IPS-NIHi7 (cell line): ENCODE results near the gene PPP6C.
"Not testable (repeated sequence)": the region's sequence is repeated elsewhere in the genome, so short reads cannot be mapped to it uniquely, and the experiment has no call there.

ENCODE experiments used
- DNase-seq: peaks from one replicate; pipeline ENCODE4 v3.0.0; 2012; ENCODE audit warnings: mixed read lengths; ENCODE audit errors: extremely low spot score

Gene PPP6C

GRCh38 chr9:125189361-125190289, at the start of gene PPP6C:
Gene PPP6C (minus strand): TSS chr9:125189803. CDS start chr9:125189718, 85 bp downstream.
- DNase-seq = peak; percentile 98

GRCh38 chr9:125238915-125239446, 49.4 kb upstream of the PPP6C start:
- DNase-seq = no peak

GRCh38 chr9:125238127-125238914, 48.7 kb upstream of the PPP6C start:
- no peak for DNase-seq

- DNase-seq = not testable (repeated sequence)
Observed at GRCh38 chr9:125236520-125237159, 47.0 kb upstream of the PPP6C start.

GRCh38 chr9:125235804-125236519, 46.4 kb upstream of the PPP6C start:
- no peak for DNase-seq

GRCh38 chr9:125234099-125234498, 44.5 kb upstream of the PPP6C start:
- DNase-seq = not testable (repeated sequence)

GRCh38 chr9:125233678-125234077, 44.1 kb upstream of the PPP6C start:
- no peak for DNase-seq

GRCh38 chr9:125227761-125228160, 38.2 kb upstream of the PPP6C start:
- DNase-seq = no peak

- not testable (repeated sequence) for DNase-seq
Observed at GRCh38 chr9:125224858-125225257, 35.3 kb upstream of the PPP6C start.

- DNase-seq = no peak
Observed at GRCh38 chr9:125218621-125219020, 29.0 kb upstream of the PPP6C start.

GRCh38 chr9:125214186-125214585, 24.6 kb upstream of the PPP6C start:
- DNase-seq = no peak

GRCh38 chr9:125204477-125204876, 14.9 kb upstream of the PPP6C start:
- DNase-seq = no peak

GRCh38 chr9:125202846-125203618, 13.4 kb upstream of the PPP6C start:
- DNase-seq = no peak

- DNase-seq = peak; percentile 99
Observed at GRCh38 chr9:125200216-125201047, 10.8 kb upstream of the PPP6C start, which contains the start of gene RABEPK. Gene RABEPK (plus strand): TSS chr9:125200542. CDS start chr9:125203014, 2,472 bp downstream.

GRCh38 chr9:125195591-125195990, 6.0 kb upstream of the PPP6C start:
- not testable (repeated sequence) for DNase-seq

- DNase-seq = not testable (repeated sequence)
Observed at GRCh38 chr9:125194466-125194865, 4.9 kb upstream of the PPP6C start.

GRCh38 chr9:125190361-125190801, 778 bp upstream of the PPP6C start:
- no peak for DNase-seq

- peak; percentile 29 for DNase-seq
Observed at GRCh38 chr9:125189011-125189360, 617 bp downstream of the PPP6C start.

- no peak for DNase-seq
Observed at GRCh38 chr9:125183561-125183960, 6.0 kb downstream of the PPP6C start.
